Measurements from ENCODE around the gene EXOSC3.

DNA sequence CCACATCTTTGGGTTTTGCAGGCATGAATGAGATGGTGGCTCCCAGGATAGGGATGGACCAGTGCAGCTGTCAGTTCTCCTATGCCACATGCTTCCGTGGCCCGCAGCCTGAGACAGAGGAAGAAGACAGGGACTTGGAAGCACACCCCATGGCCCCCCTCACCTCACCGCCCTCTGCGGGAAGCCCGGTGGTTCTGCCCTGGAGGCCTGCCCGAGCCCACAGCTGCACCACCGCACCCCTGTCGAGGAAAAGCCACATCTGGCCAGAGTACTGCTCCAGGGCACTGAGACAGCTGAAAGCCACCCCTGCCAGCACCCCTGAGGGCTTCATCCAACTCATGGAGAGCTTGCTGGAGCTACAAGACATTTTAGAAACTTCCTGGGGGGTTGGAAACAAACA is 38.9 kb downstream of the EXOSC3 start:
- TF ChIP-seq, protein P1, sequence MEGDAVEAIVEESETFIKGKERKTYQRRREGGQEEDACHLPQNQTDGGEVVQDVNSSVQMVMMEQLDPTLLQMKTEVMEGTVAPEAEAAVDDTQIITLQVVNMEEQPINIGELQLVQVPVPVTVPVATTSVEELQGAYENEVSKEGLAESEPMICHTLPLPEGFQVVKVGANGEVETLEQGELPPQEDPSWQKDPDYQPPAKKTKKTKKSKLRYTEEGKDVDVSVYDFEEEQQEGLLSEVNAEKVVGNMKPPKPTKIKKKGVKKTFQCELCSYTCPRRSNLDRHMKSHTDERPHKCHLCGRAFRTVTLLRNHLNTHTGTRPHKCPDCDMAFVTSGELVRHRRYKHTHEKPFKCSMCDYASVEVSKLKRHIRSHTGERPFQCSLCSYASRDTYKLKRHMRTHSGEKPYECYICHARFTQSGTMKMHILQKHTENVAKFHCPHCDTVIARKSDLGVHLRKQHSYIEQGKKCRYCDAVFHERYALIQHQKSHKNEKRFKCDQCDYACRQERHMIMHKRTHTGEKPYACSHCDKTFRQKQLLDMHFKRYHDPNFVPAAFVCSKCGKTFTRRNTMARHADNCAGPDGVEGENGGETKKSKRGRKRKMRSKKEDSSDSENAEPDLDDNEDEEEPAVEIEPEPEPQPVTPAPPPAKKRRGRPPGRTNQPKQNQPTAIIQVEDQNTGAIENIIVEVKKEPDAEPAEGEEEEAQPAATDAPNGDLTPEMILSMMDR (IDR thresholded peaks at IDR 0.05), result no peak
- TF ChIP-seq POLR2AphosphoS5 (IDR thresholded peaks at IDR 0.05), result no peak

Measured in esophagus muscularis mucosa (tissue), 3 donors.